Ovary (tissue), 3 donors: ENCODE data around the gene ELAC2.

Experiments used
- POLR2A ChIP-seq: fragments of 450-650 bp; IDR thresholded peaks from one replicate; pipeline ENCODE4 v1.6.1; 2017; ENCODE audit warnings: antibody characterized with exemption, mild to moderate bottlenecking, moderate library complexity
- TF ChIP-seq, protein P1 (sequence below), 3 donors: fragments of 450-650 bp in 2 of 3; fragments of 200-600 bp in 1 of 3; IDR thresholded peaks; one replicate each; pipeline versions ENCODE4 v1.5.1 to v1.8.0; 2016 to 2022; ENCODE audit warnings: antibody characterized with exemption in 3 of 3, mild to moderate bottlenecking in 1 of 3
- donor health status: DM: no; HTN: no; CAD: no.

DNA sequence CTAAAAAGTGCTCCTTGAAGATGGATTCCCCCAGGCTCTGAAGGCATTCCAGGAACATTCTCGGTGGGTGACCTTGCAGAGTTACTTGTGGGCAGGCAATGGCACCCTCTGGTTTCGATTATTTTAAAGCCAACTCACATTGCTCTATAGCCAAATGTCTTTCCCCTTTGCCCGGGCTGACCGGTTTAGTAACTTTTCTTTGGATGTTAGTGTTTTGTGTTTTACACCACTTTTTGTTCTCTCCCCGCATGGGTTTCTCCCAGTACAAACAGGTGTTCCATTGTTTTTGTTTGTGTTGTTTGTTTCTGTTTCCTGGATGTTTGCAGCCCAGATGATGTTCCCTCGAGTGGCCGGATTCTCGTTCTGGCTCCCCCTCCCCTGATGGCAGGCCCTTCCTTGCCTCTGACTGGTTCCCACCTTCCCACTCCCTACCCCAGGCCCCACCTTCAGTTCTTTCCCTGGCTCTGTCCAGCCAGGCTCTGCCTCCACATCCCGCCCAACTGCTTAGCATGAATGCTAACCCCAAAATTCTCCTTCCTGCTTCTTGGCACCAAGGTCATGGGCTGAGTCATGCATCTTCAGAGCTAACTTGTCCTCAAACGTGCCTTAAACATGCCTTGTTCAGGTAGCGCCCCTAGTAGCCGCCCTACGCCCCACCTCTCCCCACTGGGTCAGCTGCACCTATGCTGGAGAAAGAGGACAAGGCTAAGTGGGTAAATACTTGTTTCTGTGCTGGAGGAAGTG lies 40.6 kb downstream of the ELAC2 start:
- TF ChIP-seq POLR2A: no peak
- TF ChIP-seq, protein P1, sequence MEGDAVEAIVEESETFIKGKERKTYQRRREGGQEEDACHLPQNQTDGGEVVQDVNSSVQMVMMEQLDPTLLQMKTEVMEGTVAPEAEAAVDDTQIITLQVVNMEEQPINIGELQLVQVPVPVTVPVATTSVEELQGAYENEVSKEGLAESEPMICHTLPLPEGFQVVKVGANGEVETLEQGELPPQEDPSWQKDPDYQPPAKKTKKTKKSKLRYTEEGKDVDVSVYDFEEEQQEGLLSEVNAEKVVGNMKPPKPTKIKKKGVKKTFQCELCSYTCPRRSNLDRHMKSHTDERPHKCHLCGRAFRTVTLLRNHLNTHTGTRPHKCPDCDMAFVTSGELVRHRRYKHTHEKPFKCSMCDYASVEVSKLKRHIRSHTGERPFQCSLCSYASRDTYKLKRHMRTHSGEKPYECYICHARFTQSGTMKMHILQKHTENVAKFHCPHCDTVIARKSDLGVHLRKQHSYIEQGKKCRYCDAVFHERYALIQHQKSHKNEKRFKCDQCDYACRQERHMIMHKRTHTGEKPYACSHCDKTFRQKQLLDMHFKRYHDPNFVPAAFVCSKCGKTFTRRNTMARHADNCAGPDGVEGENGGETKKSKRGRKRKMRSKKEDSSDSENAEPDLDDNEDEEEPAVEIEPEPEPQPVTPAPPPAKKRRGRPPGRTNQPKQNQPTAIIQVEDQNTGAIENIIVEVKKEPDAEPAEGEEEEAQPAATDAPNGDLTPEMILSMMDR (IDR thresholded peaks at IDR 0.05): no peak
